SK-N-SH (cell line): ENCODE data around the gene C19orf47. TPM values are rescaled to one million over a fixed set of nuclear protein-coding genes. Genes with fewer than 3 reads are reported as not detected.

Experiments used
- CTCF ChIA-PET: fragments of 300-600, 350-600 bp; formaldehyde crosslinking; extraction: SDS; loops from one replicate; lab custom pipeline; 2021; lab: Yijun Ruan, JAX
- POLR2A ChIA-PET: fragments of 350-600 bp; sonication (Branson Sonifier 250); formaldehyde crosslinking; extraction: SDS; loops from one replicate; lab custom pipeline; 2020; ENCODE audit warnings: antibody characterized with exemption, inconsistent platforms; lab: Yijun Ruan, JAX
- DNase-seq: peaks from one replicate; pipeline ENCODE4 v3.0.0; 2012
- H2AFZ ChIP-seq: fragments of 200-600 bp; sonication (generic); 2 replicates; pipeline ENCODE4 v1.8.1; 2016; ENCODE audit warnings: antibody characterized with exemption, mild to moderate bottlenecking, low read depth
- H3F3A ChIP-seq: fragments of 200-600 bp; sonication (generic); replicated peaks from 2 replicates; pipeline ENCODE3; 2016; ENCODE audit warnings: antibody characterized with exemption, mild to moderate bottlenecking; ENCODE audit not compliant: insufficient read depth
- H3K27ac ChIP-seq, 2 experiments: fragments of 200-500 bp in 1 of 2; fragments of 200-600 bp in 1 of 2; sonication (Bioruptor generic) in 1 of 2; sonication (generic), shearing (Covaris generic) in 1 of 2; 2 replicates each; pipeline versions ENCODE4 v1.5.1 to v1.6.1; 2014 to 2016; ENCODE audit warnings: low read depth in 2 of 2, inconsistent platforms in 1 of 2, low read length in 1 of 2, mild to moderate bottlenecking in 1 of 2, mixed read lengths in 1 of 2
- H3K27me3 ChIP-seq: fragments of 200-600 bp; sonication (generic), shearing (Covaris generic); 2 replicates; pipeline ENCODE4 v1.6.1; 2016; ENCODE audit warnings: mixed run types; ENCODE audit not compliant: insufficient read depth
- H3K36me3 ChIP-seq, 2 experiments: fragments of 200-500 bp in 1 of 2; fragments of 200-600 bp in 1 of 2; sonication (Bioruptor generic) in 1 of 2; sonication (generic) in 1 of 2; replicated peaks in 1 of 2; 2 replicates each; pipeline versions ENCODE3 to v1.5.1; 2014 to 2016; ENCODE audit warnings: low read length in 1 of 2, mild to moderate bottlenecking in 1 of 2; ENCODE audit not compliant: insufficient read depth in 2 of 2, control insufficient read depth in 1 of 2
- H3K4me1 ChIP-seq, 2 experiments: fragments of 200-500 bp in 1 of 2; fragments of 200-600 bp in 1 of 2; sonication (Bioruptor generic) in 1 of 2; sonication (generic), shearing (Covaris generic) in 1 of 2; 2 replicates each; pipeline versions ENCODE4 v1.5.1 to v1.6.1; 2014 to 2016; ENCODE audit warnings: low read depth in 1 of 2, low read length in 1 of 2, mixed run types in 1 of 2; ENCODE audit not compliant: insufficient read depth in 2 of 2, control insufficient read depth in 1 of 2
- H3K4me2 ChIP-seq: fragments of 200-600 bp; sonication (generic), shearing (Covaris generic); 2 replicates; pipeline ENCODE4 v1.6.1; 2017; ENCODE audit warnings: mixed run types
- H3K4me3 ChIP-seq, 2 experiments: fragments of 200-500 bp in 1 of 2; fragments of 200-600 bp in 1 of 2; sonication (Bioruptor generic) in 1 of 2; sonication (generic), shearing (Covaris generic) in 1 of 2; 2 replicates each; pipeline versions ENCODE4 v1.5.1 to v1.8.1; 2014 to 2016; ENCODE audit warnings: low read depth in 2 of 2, inconsistent platforms in 1 of 2, low read length in 1 of 2, mild to moderate bottlenecking in 1 of 2, mixed read lengths in 1 of 2, moderate library complexity in 1 of 2
- H3K79me2 ChIP-seq: fragments of 200-600 bp; sonication (generic); 2 replicates; pipeline ENCODE4 v1.8.1; 2017; ENCODE audit warnings: mild to moderate bottlenecking; ENCODE audit not compliant: insufficient read depth
- H3K9ac ChIP-seq: fragments of 200-600 bp; sonication (generic); 2 replicates; pipeline ENCODE4 v1.6.1; 2017; ENCODE audit warnings: mixed run types
- H3K9me2 ChIP-seq: fragments of 200-600 bp; sonication (generic); 2 replicates; pipeline ENCODE4 v1.6.1; 2017; ENCODE audit warnings: mixed run types
- H3K9me3 ChIP-seq: fragments of 200-600 bp; sonication (generic); 2 replicates; pipeline ENCODE4 v1.6.1; 2017; ENCODE audit warnings: mixed run types, mild to moderate bottlenecking, moderate library complexity
- H4K20me1 ChIP-seq: fragments of 200-600 bp; sonication (generic); 2 replicates; pipeline ENCODE4 v1.6.1; 2017; ENCODE audit warnings: mild to moderate bottlenecking, mixed run types; ENCODE audit not compliant: insufficient read depth
- FOXM1 ChIP-seq: IDR thresholded peaks from 2 replicates; pipeline ENCODE4 v1.4.0; 2012; ENCODE audit warnings: low read depth, mild to moderate bottlenecking
- JUND ChIP-seq: IDR thresholded peaks from 2 replicates; pipeline ENCODE4 v1.4.0; 2012
- NFIC ChIP-seq: IDR thresholded peaks from 2 replicates; pipeline ENCODE4 v1.4.0; 2012; ENCODE audit warnings: borderline replicate concordance
- NRF1 ChIP-seq: IDR thresholded peaks from 2 replicates; pipeline ENCODE4 v1.6.1; 2012; ENCODE audit warnings: low read depth, mild to moderate bottlenecking, low read length
- POLR2AphosphoS5 ChIP-seq: IDR thresholded peaks from 2 replicates; pipeline ENCODE4 v1.6.1; 2012; ENCODE audit warnings: low read depth, low read length
- RAD21 ChIP-seq: IDR thresholded peaks from 2 replicates; pipeline ENCODE4 v1.6.1; 2012; ENCODE audit warnings: mild to moderate bottlenecking, low read length
- RXRA ChIP-seq: IDR thresholded peaks from 2 replicates; pipeline ENCODE4 v1.4.0; 2012; ENCODE audit warnings: low read depth, mild to moderate bottlenecking, borderline replicate concordance
- SMC3 ChIP-seq: IDR thresholded peaks from 2 replicates; pipeline ENCODE4 v1.6.1; 2012; ENCODE audit warnings: low read depth, low read length, improper control_type of control experiment
- TEAD4 ChIP-seq: IDR thresholded peaks from 2 replicates; pipeline ENCODE4 v1.4.0; 2012; ENCODE audit warnings: mild to moderate bottlenecking, borderline replicate concordance; ENCODE audit not compliant: insufficient read depth
- WGBS: methylation state at CpG from one replicate; pipeline ENCODE4 v1.1.6; 2017; ENCODE audit warnings: low lambda C conversion rate; 5-methylcytosine and 5-hydroxymethylcytosine counted together
- polyA plus RNA-seq, 3 experiments: library from polyadenylated mRNA; depleted of rRNA; stranded (reverse); fragments of >200 nt; gene quantifications; 2 replicates each; pipeline ENCODE4 v1.2.3, GENCODE V29; 2012
- TF ChIP-seq, protein P1 (sequence below): fragments of 200-600 bp; sonication (generic); IDR thresholded peaks from 2 replicates; pipeline ENCODE4 v1.6.1; 2017; ENCODE audit warnings: antibody characterized with exemption, mild to moderate bottlenecking, moderate library complexity
- TF ChIP-seq, protein P2 (sequence below): IDR thresholded peaks from 2 replicates; pipeline ENCODE4 v1.4.0; 2012; ENCODE audit warnings: low read depth, borderline replicate concordance
- TF ChIP-seq, protein P3 (sequence below): IDR thresholded peaks from 2 replicates; pipeline ENCODE4 v1.4.0; 2012; ENCODE audit warnings: low read depth, borderline replicate concordance
- TF ChIP-seq, protein P4 (sequence below): IDR thresholded peaks from 2 replicates; pipeline ENCODE4 v1.4.0; 2012; ENCODE audit warnings: low read depth
- TF ChIP-seq, protein P5 (sequence below): fragments of 150-350 bp; IDR thresholded peaks from 2 replicates; pipeline ENCODE4 v1.6.1; 2016; ENCODE audit warnings: mild to moderate bottlenecking, low read depth, low read length

Gene C19orf47
- polyA plus RNA-seq, 1 of the 3 experiments (the other 2 are of a cell fraction), result 17.2 TPM

DNA sequence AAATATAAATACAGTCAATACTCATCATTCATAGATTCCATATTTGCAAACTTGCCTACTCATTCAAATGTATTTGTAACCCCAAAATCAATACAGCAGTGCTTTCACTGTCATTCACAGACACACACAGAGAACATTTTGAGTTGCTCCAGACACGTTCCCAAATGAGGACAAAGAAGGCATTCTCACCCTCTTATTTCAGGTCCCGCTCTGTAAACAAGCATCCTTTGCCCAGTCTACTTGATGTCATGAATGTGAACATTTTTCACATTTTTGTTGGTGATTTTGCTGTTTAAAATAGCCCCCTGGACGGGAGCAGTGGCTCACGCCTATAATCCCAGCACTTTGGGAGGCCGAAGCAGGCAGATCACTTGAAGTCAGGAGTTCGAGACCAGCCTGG, 15.5 kb downstream of the C19orf47 start:
- H4K20me1 ChIP-seq, result no peaks in the 10 kb centered on the region
- no peak overlapping the region for H3K4me2 ChIP-seq
- H3K4me3 ChIP-seq, result no peak overlapping the region
- H3K9me2 ChIP-seq, result no peaks in the 10 kb centered on the region
- H3K9ac ChIP-seq, result no peak overlapping the region
- ChIA-PET POLR2A (no interaction called here), CTCF (interaction anchor here (1.0 kb wide), 1 partner anchor 27 kb away, joined by 5 read pairs; no protein-coding TSS in a partner anchor)
- H3K9me3 ChIP-seq, result no peaks in the 10 kb centered on the region
- 92% methylated on average over 6 of the region's 6 CpGs for WGBS
- no peak for DNase-seq
- no peak overlapping the region for H2AFZ ChIP-seq
- no peaks in the 10 kb centered on the region; a peak in 1 of 4 replicates for H3K4me1 ChIP-seq
- peaks cover 19 to 32% of the 10 kb centered on the region in 2 experiments for H3K36me3 ChIP-seq
- peaks cover 5% of the 10 kb centered on the region for H3K79me2 ChIP-seq
- H3K27ac ChIP-seq, result no peak overlapping the region
- TF ChIP-seq, protein P1, sequence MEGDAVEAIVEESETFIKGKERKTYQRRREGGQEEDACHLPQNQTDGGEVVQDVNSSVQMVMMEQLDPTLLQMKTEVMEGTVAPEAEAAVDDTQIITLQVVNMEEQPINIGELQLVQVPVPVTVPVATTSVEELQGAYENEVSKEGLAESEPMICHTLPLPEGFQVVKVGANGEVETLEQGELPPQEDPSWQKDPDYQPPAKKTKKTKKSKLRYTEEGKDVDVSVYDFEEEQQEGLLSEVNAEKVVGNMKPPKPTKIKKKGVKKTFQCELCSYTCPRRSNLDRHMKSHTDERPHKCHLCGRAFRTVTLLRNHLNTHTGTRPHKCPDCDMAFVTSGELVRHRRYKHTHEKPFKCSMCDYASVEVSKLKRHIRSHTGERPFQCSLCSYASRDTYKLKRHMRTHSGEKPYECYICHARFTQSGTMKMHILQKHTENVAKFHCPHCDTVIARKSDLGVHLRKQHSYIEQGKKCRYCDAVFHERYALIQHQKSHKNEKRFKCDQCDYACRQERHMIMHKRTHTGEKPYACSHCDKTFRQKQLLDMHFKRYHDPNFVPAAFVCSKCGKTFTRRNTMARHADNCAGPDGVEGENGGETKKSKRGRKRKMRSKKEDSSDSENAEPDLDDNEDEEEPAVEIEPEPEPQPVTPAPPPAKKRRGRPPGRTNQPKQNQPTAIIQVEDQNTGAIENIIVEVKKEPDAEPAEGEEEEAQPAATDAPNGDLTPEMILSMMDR, result no peak
- TF ChIP-seq JUND (no peak), SMC3 (no peak), RXRA (no peak), FOXM1 (no peak), TEAD4 (no peak), NRF1 (no peak), NFIC (no peak), RAD21 (no peak), POLR2AphosphoS5 (no peak)
- TF ChIP-seq, protein P2, sequence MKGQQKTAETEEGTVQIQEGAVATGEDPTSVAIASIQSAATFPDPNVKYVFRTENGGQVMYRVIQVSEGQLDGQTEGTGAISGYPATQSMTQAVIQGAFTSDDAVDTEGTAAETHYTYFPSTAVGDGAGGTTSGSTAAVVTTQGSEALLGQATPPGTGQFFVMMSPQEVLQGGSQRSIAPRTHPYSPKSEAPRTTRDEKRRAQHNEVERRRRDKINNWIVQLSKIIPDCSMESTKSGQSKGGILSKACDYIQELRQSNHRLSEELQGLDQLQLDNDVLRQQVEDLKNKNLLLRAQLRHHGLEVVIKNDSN, result no peak
- TF ChIP-seq, protein P3, sequence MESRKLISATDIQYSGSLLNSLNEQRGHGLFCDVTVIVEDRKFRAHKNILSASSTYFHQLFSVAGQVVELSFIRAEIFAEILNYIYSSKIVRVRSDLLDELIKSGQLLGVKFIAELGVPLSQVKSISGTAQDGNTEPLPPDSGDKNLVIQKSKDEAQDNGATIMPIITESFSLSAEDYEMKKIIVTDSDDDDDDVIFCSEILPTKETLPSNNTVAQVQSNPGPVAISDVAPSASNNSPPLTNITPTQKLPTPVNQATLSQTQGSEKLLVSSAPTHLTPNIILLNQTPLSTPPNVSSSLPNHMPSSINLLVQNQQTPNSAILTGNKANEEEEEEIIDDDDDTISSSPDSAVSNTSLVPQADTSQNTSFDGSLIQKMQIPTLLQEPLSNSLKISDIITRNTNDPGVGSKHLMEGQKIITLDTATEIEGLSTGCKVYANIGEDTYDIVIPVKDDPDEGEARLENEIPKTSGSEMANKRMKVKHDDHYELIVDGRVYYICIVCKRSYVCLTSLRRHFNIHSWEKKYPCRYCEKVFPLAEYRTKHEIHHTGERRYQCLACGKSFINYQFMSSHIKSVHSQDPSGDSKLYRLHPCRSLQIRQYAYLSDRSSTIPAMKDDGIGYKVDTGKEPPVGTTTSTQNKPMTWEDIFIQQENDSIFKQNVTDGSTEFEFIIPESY, result no peak
- TF ChIP-seq, protein P4, sequence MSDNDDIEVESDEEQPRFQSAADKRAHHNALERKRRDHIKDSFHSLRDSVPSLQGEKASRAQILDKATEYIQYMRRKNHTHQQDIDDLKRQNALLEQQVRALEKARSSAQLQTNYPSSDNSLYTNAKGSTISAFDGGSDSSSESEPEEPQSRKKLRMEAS, result no peak
- TF ChIP-seq, protein P5, sequence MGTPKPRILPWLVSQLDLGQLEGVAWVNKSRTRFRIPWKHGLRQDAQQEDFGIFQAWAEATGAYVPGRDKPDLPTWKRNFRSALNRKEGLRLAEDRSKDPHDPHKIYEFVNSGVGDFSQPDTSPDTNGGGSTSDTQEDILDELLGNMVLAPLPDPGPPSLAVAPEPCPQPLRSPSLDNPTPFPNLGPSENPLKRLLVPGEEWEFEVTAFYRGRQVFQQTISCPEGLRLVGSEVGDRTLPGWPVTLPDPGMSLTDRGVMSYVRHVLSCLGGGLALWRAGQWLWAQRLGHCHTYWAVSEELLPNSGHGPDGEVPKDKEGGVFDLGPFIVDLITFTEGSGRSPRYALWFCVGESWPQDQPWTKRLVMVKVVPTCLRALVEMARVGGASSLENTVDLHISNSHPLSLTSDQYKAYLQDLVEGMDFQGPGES, result no peak
- no peaks in the 10 kb centered on the region for H3K27me3 ChIP-seq
- H3F3A ChIP-seq, result no peaks in the 10 kb centered on the region
